Omental fat pad (tissue), 4 donors: ENCODE measurements around the gene AGTPBP1. TPM values are rescaled to one million over a fixed set of nuclear protein-coding genes. Genes with fewer than 3 reads are reported as not detected.
A peak's percentile ranks its signal among the peaks of the same experiment; 100 is the strongest.

Source experiments
- ATAC-seq: fragments of 150-250 bp; one replicate; pipeline ENCODE4 v1.9.1; 2016; ENCODE audit warnings: mild to moderate bottlenecking, moderate library complexity; ENCODE audit not compliant: low FRiP score
- DNase-seq: peaks from one replicate; pipeline ENCODE4 v3.0.0-alpha.2; 2019; ENCODE audit warnings: low spot score
- total RNA-seq, 4 donors: library from RNA; depleted of rRNA; stranded (reverse); fragments of >200 nt; gene quantifications; one replicate each; pipeline ENCODE4 v1.1.0, GENCODE V29; 2016
- TF ChIP-seq, protein P1 (sequence below), 3 donors: fragments of 450-650 bp; IDR thresholded peaks; one replicate each; pipeline ENCODE4 v1.5.1; 2016 to 2017; ENCODE audit warnings: antibody characterized with exemption in 3 of 3, mild to moderate bottlenecking in 3 of 3, moderate library complexity in 2 of 3

The AGTPBP1 gene
- total RNA-seq, 4 donors from 2014 or later = 20.3 to 29.8 (median 22.3) TPM

- TF ChIP-seq, protein P1, sequence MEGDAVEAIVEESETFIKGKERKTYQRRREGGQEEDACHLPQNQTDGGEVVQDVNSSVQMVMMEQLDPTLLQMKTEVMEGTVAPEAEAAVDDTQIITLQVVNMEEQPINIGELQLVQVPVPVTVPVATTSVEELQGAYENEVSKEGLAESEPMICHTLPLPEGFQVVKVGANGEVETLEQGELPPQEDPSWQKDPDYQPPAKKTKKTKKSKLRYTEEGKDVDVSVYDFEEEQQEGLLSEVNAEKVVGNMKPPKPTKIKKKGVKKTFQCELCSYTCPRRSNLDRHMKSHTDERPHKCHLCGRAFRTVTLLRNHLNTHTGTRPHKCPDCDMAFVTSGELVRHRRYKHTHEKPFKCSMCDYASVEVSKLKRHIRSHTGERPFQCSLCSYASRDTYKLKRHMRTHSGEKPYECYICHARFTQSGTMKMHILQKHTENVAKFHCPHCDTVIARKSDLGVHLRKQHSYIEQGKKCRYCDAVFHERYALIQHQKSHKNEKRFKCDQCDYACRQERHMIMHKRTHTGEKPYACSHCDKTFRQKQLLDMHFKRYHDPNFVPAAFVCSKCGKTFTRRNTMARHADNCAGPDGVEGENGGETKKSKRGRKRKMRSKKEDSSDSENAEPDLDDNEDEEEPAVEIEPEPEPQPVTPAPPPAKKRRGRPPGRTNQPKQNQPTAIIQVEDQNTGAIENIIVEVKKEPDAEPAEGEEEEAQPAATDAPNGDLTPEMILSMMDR (IDR thresholded peaks at IDR 0.05) = no peak
- no peak for DNase-seq
- no peak for ATAC-seq
Observed at GRCh38 chr9:85630676-85631075, 111.1 kb downstream of the AGTPBP1 start.

GRCh38 chr9:85617141-85617670, 124.5 kb downstream of the AGTPBP1 start:
- no peak for ATAC-seq
- no peak for DNase-seq

GRCh38 chr9:85615792-85616191, 126.0 kb downstream of the AGTPBP1 start:
- no peak for ATAC-seq
- no peak for DNase-seq
- TF ChIP-seq, protein P1 (IDR thresholded peaks at IDR 0.05) = no peak

More at GRCh38 chr9:85617141-85617670, 124.5 kb downstream of the AGTPBP1 start:
- TF ChIP-seq, protein P1 (IDR thresholded peaks at IDR 0.05) = no peak

DNA sequence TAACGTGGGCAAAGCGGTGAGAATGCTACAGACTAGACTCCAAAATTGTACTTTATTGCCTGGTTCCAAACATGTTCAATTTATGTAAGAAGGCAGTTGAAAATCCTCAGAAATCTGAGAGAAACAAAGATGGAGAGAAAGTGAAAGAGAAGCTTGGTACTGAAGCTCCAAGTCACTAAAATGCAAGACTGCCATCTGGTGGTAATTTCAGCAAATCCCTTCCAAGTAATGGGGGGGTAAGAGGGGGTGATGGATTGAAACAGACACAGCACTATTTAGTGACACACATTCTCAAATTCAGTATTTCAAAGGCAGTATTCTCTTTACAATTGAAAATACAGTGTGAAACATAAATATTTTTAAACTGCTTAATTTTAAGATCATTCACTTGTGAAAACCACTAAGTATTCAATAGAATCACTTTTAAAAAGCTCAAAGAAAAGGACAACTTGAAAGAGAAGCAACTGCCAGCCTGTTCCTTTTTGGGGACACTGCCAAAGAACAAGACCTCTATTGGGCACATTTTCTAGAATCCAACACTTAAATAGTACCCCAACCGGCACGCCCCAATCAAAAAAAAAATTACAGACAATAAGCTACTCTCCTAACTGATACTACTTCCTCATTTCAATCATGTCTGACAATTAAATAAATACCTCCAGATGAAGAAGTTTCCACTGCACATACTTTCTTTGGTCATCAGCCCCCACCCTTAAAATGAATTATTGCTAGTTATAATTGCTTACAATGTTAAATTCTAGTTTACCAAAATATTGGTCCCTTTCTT, 131.5 kb downstream of the AGTPBP1 start:
- ATAC-seq = peak; percentile 73
- TF ChIP-seq, protein P1 (IDR thresholded peaks at IDR 0.05) = peak in 1 of 3 donors; percentile 32
- no peak for DNase-seq

- no peak for ATAC-seq
- DNase-seq = no peak
- TF ChIP-seq, protein P1 (IDR thresholded peaks at IDR 0.05) = no peak
Observed at GRCh38 chr9:85605905-85606304, 135.8 kb downstream of the AGTPBP1 start.

- ATAC-seq (no peak), DNase-seq (no peak)
Observed at GRCh38 chr9:85603936-85604335, 137.8 kb downstream of the AGTPBP1 start.

More at GRCh38 chr9:85603936-85604335, 137.8 kb downstream of the AGTPBP1 start:
- TF ChIP-seq, protein P1 (IDR thresholded peaks at IDR 0.05) = no peak
